ENCODE results near the gene PTPRU.

PTPRU gene

DNA sequence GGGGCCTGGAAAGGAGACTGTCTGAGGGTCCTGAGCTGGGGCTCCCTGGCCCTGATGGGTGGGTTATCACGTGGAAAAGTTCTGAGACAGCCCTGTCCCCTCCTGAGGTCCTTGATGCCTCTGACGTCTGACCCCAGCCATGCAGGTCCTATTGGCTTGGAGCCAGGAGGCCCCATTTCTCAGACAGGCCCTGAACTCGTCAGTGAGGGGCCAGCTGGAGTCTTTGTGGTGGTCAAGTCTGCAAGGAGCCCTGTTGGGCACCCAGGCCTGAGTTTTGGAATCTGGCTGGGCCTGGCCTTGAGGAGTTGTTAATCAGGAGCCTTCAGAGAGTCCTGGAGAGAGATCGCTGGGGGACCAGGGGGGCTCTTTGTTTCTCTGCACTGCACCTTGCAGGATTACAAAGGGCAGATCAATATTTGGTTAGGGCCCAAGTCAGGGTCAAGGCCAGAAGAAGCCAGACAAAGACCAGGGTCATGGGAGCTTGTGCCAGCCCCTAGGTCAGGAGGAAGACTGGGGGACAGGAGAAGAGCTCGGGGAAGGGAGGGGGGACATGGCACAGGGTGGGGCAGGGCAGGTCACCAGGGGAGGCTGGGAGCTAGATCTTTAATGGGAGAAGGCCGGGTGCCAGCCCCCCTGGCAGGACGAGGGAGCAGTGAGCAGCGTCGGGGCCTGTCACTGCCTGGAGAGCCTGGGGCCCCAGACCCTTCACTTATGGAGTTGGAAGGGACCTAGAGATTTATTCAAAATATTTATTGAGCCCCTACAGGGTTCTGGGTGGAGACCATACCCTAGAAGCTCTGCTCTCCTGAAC lies 83.2 kb downstream of the PTPRU start:
- DNase-seq: peak; percentile 15

DNA sequence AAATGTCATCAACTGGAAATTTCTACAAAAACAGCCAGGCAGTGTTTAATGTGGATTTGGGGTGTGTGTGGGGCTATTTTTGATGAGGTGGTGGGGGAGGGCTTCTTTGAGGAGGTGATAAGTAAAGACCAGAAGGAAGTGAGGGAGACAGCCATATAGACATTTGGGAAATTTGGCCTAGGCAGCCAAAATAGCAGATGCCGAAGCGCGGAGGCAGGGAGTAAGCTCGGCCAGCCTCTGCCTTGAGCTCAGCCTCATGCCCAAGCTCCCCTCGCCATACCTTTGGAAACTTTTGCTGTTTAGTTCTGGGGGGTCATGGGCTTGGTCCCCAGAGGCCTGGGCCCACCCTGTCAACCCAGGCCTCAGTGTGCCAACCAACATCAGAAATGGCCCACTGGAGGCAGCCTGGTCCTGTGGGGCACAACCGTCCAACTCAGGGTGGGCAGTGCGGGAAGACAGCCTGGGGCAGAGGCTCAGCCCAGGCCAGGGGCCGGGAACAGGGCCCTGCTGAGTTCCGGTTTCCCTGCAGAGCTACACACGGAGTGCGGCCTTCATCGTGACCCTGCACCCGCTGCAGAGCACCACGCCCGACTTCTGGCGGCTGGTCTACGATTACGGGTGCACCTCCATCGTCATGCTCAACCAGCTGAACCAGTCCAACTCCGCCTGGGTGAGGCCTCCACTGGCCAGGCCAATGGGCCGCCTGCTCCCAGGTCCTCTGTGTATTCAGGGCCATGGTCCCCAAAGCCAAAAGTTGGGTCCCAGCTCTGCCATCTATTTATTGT lies 84.0 kb downstream of the PTPRU start:
- peak; percentile 16 for DNase-seq

DNA sequence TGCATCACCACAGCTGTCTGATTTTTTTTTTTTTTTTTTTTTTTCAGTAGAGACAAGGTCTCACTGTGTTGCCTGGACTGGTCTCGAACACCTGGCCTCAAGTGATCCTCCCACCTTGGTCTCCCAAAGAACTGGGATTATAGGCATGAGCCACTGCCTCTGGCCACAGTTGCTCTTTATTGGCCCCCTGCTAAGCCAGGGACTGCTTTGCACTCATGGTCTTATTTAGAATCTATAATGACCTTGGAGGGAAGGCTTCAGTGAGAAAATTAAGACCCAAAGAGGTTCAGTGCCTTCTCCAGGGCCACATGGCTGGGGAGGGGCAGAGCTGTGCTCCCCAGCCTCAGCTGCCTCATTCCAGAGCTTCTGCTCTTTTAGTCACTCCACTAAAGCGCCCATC lies 84.9 kb downstream of the PTPRU start:
- DNase-seq: no peak

DNA sequence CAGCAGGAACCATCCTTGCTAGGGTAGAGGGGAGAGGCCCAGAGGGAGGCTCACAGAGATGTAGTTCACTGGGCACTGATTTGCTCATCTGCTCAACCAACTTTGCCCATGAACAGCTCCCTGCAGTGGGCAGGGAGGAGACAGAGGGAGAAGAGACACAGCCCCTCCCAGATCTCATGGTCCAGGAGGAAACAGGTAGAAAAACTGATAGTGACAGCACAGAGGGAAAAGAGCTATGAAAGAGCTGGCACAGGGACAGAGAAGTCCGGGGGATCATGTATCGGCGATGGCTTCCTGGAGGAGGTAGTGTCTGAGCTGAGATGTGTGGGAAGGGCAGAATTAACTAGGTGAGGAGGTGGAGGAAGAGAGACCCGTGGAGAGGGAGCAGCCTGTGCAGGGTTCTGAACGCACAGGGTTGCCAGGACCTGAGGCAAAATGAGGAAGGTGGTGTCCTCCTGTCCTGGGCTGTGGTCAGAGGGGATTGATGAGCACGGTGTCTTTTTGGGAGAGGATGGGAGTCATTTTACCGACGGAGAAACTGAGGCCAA lies 85.9 kb downstream of the PTPRU start:
- DNase-seq: peak; percentile 6

DNA sequence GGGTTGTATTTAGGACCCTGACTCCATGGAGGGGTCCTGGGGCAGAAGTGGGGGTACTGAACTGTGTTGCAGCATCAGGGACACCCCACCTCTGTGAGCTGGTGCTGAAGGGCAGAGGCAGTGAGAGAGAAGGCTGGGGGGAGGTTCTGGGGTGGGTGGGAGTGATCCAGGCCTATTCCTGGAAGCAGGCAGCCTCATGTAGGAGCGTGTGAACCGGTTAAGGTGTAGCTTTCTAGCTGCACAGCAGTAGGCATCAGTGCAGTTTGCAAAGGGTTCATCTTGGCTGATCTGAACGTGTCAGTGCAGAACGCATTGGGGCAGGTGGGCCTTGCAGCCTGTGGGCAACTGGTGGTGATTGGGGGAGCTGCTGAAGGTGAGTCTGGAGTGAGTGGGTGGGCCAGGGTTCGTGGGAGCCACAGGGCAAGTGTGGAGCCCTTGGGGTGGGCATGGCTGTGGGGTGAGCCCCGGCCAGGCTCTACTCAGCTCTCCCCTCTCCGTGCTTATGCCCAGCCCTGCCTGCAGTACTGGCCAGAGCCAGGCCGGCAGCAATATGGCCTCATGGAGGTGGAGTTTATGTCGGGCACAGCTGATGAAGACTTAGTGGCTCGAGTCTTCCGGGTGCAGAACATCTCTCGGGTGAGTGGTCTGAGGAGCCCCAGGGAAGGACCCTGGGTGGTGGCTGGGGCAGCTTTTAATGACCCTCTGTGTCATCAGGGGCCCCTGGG lies 86.7 kb downstream of the PTPRU start:
- peak; percentile 20 for DNase-seq

DNA sequence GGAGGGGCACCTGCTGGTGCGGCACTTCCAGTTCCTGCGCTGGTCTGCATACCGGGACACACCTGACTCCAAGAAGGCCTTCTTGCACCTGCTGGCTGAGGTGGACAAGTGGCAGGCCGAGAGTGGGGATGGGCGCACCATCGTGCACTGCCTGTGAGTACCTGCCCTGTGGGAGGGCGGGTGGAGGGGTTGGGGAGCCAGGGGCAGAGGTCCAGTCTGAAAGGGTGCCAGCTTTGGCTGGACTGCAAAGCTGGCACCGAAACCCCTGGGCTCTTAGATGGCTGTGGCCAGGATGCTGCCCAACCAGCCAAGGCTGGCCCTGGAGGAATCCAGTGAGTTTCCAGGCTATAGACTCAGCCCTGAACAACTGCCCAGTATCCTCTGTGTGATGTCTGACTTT lies 87.3 kb downstream of the PTPRU start:
- peak; percentile 18 for DNase-seq

DNA sequence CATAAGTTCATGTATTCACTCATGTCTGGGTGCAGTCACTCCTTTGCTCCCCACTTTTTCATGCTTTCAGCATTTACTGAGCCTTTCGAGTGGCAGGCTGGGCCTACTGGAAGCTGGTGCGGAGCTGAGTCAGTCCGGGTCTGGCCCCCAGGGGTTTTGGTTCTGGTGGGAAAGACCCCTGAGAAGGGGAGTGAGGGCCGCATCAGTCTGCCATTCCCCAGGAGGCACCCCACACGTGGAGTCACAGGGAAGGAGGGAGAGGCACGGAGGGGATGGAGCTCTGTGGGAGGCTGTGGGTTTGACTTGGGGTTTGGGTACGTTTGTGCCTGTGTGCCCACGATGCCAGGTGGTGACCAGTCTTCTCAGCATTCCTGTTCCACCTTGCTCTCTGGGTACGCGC lies 87.9 kb downstream of the PTPRU start:
- no peak for DNase-seq

DNA sequence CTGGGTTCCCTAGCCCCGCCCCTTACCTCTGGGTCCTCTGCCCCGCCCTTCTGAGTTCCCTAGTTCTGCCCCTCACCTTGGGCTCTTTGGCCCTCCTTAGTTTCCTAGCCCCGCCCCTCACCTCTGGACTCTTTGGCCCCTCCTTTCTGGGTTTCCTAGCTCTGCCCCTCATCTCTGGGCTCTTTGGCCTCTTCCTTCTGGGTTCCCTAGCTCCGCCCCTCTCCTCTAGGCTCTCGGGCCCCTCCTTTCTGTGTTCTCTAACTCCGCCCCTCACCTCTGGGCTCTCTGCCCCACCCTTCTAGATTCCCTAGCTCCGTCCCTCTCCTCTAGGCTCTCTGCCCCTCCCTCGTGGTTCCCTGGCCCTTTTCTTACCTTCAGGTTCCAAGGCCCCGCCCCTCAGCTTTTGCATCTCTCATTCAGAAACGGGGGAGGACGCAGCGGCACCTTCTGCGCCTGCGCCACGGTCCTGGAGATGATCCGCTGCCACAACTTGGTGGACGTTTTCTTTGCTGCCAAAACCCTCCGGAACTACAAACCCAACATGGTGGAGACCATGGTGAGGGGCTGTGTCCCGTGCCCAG lies 88.5 kb downstream of the PTPRU start:
- DNase-seq: peak; percentile 27

DNA sequence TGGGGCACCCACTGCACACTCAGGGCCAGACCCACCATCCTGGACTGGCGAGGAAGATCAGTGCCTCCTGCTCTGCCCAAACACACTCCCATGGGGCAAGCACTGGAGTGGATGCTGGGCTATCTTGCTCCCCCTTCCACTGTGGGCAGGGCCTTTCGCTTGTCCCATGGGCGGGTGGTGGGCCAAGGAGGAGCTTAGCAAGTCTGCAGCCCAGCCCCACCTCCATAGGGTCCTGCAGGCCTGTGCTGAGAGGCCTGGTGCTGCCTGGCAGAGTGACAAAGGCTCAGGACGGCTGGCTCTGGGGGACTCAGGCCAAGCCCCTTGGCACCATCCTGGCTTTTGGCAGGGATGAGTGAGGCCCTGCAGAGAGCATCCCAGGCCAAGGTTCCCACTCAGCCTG lies 89.4 kb downstream of the PTPRU start:
- DNase-seq: peak; percentile 23

DNA sequence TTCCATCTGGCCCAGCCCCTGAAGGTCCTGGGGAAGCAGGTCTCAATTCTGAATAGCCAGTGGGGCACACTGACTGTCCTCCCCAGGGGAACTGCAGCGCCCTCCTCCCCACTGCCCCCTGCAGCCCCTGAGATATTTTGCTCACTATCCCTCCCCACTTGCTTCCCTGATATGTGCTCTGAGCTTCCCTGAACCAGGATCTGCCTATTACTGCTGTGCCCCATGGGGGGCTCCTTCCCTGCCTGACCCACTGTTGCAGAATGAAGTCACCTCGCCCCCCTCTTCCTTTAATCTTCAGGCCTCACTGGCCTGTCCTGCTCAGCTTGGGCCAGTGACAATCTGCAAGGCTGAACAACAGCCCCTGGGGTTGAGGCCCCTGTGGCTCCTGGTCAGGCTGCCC lies 89.8 kb downstream of the PTPRU start:
- DNase-seq: peak; percentile 7

DNA sequence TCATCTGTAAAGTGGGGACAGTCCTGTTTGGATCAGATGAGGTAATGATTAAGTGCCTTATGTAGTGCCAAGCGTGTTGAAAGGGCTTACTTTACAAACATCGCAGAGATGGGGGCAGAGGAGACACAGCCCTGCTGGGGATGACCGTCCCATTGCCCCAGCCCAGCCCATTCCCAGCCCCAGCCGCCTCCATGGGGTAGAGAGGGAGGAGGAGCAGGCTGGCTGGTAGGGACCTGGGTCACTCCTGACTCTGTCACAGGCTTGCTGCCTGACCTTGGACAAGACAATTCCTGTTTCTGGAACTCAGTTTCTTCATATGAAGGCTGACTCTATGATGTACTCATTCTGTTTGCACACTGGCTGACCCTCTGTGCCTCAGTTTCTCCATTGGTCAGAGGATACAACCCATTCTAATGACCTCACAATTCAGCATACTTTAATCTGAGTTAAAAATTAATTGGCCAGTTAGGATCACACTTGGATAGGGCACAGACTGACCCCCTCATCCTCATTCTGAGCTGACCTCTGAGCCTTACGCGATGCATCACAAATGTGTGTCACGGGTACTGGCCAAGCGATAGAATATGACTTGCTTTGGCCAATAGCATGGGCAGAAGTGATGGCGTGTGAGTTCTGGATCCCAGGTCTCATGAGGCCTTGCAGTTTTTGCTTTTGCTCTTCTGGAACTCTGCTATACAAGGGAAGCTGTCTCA lies 91.1 kb downstream of the PTPRU start:
- no peak for DNase-seq

DNA sequence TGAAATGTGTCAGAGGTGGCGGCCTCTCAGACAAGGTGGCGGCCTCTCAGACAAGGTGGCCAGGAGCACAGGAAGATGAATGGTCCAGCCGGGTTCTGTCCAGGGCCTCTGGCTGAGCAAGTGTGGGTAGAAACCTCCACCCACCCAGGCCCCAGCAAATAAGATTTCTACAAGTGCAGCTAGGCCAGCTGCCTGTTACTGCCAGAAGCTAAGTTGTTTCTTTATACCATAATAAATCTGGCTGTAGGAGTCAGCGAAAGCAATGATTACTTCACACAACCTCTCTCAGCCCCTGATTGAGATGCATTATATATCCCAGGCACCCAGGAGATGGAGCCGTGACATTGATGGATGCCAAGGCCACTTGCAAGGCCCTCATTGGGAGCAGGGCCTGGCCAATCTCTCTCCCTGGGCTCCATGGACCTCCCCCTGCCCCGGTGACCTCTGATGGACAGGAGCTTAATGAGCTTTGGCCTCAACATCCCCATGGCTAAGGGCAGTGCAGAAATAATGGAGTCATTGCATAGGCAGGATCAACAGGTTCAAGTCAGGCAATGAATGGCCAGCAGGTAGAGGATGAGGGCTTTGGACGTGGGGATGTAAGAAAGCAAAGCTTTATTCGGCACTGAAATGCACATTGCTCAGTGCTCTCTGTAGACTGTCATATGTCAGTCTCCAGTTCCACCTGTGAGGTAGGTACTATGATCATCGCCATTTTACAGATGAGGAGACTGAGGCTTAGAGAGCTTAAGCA lies 92.9 kb downstream of the PTPRU start:
- DNase-seq: no peak

DNA sequence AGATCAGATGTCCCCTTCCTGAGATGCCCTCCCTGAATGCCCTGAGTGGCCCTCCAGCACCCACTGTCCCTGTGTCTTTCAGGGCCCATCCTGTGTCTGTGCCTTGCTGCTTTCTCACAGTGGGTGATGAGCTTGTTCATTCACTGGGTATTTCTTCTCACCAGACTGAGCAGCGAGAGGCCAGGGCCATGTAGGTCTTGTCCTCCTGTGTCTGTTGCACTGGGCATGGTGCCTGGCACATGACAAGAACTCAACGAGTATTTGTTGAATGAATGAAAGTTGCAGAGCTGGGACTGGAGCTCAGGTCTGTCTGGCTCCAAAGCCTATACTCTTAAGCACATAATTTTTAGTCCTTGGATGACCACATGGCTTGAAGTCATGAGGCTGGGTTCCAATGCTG lies 93.8 kb downstream of the PTPRU start:
- DNase-seq: no peak

DNA sequence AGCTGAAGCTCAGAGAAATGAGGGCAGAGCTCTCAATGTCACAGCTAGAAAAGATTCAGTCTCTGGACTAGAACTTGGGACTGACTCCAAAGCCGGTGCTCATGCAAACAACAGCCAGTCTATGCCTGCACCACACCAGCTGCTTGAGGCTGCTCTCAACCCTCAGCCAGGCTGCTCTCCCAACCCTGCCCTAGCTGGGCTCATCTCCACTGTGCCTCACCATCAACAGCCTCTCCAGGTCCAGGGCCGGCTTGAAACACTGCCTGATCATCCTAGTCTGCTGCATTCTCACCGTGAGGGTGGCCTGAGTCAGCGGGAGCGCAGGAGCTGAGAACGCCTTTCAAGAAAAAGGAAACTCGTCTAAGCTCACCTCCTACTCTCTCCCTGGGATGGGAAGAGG lies 94.5 kb downstream of the PTPRU start:
- DNase-seq: no peak

DNA sequence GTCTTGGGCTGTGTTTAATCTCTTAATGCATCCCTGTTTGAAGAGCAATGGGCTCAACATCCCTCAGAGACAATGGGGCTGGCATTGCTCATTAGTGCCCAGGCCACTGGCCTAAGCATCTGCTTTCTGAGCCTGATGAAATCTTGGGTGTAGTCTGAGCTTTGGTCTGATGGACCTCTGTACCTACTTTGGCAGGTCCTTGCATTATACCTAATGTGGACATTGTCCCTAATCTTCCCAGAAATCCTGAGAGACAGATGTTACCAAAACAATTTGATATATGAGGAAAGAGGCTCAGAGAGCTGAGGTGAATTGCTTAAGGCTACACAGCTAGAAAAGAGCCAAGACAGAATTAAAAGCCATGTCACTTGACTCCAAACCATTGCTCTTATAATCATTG lies 95.0 kb downstream of the PTPRU start:
- DNase-seq: no peak

DNA sequence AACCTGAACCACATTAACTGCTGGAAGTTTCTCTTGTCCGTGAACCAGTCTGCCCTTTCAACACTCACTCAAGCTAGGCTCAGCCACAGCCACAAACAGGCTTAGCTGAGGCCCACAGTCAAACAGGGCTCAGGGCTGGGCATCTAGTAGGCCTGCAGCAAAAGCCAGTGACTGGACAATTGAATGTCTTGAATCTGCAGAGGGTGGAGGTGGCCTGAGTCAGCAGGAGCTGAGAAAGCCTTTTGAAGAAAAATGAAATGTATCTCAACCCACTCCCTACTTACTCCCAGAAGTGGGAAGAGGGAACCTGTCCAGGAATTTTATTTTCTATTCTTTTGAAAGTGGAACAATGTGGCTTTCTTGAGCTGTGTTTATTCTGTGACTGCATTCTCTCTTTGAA lies 95.4 kb downstream of the PTPRU start:
- DNase-seq: no peak

DNA sequence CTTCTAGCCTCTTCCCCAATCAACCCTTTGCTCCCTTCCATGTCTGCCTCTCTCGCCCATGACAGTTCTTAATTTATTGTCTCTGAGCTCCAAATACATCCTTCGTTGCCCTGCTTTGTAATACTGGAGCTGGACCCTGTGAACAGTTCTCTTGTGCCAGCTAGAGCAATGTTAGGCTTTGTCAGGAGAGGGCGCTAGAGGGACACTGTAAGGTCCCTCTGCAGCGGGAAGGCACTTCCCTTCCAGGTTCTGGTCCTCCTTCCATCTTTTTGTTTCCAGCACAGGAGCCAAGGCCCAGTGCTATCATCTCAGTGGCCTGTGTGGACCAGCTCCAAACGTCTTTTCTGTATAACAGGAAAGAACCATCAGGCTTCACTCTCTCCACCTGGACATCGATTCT lies 95.9 kb downstream of the PTPRU start:
- no peak for DNase-seq

DNA sequence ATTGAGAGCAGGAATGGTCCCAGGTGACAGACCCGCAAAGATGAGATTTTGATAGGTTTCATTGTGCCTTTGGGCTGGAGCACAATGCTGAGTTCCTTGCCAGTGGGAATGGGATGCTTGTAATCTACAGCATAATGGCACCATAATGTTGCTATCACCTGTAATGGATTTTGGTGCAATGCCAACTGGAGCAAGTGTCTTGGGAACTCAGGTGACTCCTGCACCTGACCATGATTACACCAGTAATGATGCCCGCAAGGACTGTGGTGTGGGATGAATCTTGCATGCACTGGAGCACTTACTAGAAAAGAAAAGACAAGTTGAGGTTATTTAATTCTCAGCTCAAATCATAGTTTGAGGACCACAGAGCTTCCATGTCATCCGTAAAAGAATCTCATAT lies 96.7 kb downstream of the PTPRU start:
- no peak for DNase-seq

DNA sequence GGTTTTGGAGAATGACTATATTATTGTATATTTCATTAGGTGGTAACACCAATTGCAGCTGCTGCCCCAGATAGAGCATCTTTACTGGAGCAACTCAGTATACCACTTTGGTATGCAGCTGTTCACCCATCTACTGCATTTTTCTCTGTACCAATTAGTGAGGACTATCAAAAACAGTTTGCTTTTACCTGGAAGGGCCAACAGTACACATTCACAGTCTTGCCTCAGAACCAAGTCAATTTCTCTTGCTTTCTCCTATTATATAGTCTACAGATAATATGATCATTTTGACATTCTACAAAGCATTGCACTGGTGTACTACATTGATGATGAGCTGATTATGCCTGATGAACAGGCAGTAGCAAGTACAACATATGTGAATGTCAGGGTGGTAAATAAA lies 99.3 kb downstream of the PTPRU start:
- no peak for DNase-seq

DNA sequence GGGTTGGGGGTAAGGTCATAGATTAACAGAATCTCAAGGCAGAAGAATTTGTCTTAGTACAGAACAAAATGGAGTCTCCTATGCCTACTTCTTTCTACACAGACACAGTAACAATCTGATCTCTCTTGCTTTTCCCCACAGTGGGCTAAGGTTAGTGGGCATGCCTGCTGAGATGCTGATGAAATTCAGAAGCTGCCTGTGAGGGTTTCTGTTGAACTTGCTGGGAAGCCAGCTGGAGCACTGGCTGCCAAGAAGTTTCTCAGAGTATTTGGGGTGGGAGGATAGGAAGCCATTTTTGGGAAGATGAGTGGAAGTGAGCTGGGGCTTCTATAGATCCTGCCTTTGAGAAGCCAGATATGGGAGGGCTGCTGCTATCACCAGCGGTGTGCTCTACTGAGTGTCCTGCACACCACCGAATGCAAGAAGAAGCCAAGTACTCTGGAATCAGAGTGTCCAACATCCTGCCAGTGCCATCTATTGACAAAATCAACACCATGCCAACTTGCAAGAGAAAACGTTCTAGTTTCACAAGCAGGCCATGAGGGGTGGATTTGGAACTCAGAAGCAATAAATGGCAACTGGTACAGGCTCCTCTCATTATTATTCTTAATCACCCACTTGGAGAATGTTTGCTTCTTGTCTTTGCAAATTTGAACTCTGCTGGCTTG lies 102.7 kb downstream of the PTPRU start:
- DNase-seq: no peak

DNA sequence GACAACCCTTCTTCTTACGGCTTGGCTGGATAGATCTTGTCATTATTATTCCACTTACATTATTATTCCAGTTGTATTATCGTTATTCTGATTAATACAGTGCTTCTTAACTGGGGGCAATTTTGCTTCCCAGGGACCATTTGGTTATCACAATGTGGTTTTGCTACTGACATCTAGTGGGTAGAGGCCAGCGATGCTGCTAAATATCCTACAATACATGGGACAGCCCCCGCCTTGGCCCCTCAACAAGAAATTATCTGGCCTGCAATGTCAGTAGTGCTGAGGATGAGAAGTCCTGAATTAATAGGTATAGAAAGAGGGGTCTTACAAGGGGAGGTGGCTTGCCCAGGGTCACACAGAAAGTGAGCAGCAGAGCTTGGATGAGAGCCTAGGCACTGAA lies 105.6 kb downstream of the PTPRU start:
- DNase-seq: no peak

Measured in left hindlimb (tissue), 1 donor.